RWPE1 (cell line): ENCODE results near the gene TANC1.

Experiments used
- CTCF ChIA-PET: fragments of 350-600 bp; sonication (Branson Sonifier 250); formaldehyde crosslinking; extraction: SDS; loops from one replicate; lab custom pipeline; 2021; lab: Yijun Ruan, JAX
- POLR2A ChIA-PET: fragments of 400-600 bp; formaldehyde crosslinking; extraction: SDS; loops from one replicate; lab custom pipeline; 2020; ENCODE audit warnings: antibody characterized with exemption; ENCODE audit not compliant: low non-redundant PET; lab: Yijun Ruan, JAX
- DNase-seq: peaks from one replicate; pipeline ENCODE4 v3.0.0; 2012; ENCODE audit warnings: low spot score
- H3K27ac ChIP-seq: fragments of 450-650 bp; 2 replicates; pipeline ENCODE4 v1.5.1; 2017
- TF ChIP-seq, protein P1 (sequence below): fragments of 450-650 bp; conservative IDR thresholded peaks from 2 replicates; pipeline ENCODE4 v1.5.1; 2017; ENCODE audit warnings: low read depth, mild to moderate bottlenecking

The TANC1 gene

DNA sequence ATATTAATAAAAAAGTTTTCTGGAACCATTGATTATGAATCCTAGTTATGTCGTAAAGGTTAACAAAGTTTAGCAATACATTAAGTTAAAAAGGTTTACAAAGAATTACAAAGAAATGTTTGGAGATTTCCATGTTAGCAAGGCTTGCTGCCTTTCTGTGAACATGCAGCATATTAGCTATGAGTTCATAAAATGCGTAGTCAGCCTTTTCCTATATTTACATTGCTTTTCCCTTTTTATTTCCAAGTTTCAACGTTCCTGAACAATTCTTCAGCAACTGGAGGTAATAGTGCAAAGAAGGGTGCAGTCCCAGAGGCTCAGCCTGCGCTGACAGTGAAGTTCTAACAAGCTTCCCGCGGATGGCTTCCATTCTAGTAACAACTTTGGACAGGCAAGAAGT lies 266.4 kb downstream of the TANC1 start:
- TF ChIP-seq, protein P1, sequence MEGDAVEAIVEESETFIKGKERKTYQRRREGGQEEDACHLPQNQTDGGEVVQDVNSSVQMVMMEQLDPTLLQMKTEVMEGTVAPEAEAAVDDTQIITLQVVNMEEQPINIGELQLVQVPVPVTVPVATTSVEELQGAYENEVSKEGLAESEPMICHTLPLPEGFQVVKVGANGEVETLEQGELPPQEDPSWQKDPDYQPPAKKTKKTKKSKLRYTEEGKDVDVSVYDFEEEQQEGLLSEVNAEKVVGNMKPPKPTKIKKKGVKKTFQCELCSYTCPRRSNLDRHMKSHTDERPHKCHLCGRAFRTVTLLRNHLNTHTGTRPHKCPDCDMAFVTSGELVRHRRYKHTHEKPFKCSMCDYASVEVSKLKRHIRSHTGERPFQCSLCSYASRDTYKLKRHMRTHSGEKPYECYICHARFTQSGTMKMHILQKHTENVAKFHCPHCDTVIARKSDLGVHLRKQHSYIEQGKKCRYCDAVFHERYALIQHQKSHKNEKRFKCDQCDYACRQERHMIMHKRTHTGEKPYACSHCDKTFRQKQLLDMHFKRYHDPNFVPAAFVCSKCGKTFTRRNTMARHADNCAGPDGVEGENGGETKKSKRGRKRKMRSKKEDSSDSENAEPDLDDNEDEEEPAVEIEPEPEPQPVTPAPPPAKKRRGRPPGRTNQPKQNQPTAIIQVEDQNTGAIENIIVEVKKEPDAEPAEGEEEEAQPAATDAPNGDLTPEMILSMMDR, result no peak
- no peak for DNase-seq
- ChIA-PET CTCF (no interaction called here), POLR2A (interaction anchor here (0.7 kb wide), 1 partner anchor 776 kb away, joined by 6 read pairs; no protein-coding TSS in a partner anchor)
- no peak overlapping the region for H3K27ac ChIP-seq

DNA sequence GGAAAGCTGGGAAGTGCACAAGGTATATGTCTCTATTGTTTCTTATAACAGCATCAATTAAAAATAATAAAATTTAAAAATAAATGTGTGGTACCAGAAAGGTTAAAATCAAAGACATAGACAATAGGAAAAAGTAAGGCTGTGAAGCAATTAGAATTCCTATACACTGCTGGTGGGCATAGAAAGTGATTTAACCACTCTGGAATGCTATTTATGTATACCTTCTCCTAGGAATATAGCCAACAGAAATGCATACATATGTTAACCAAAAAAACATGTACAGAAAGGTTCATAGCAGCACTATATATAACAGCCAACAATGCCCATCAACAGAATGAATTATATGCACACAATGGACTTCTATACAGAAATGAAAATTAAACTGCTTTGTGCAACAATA lies 275.1 kb downstream of the TANC1 start:
- CTCF ChIA-PET, result no interaction called here
- TF ChIP-seq, protein P1, result no peak

GRCh38 chr2:159246325-159246988 lies 278.0 kb downstream of the TANC1 start:
- no peak for DNase-seq
- ChIA-PET CTCF (interaction anchor here (0.6 kb wide), 1 partner anchor 127 kb away, joined by 4 read pairs; no protein-coding TSS in a partner anchor), POLR2A (no interaction called here)
- TF ChIP-seq, protein P1, result no peak
- H3K27ac ChIP-seq, result no peak overlapping the region

More for the DNA sequence above, 275.1 kb downstream of the TANC1 start:
- no peak for DNase-seq
- H3K27ac ChIP-seq, result no peak overlapping the region
- POLR2A ChIA-PET, result no interaction called here

GRCh38 chr2:159249990-159250715 lies 281.7 kb downstream of the TANC1 start:
- POLR2A ChIA-PET, result interaction anchor here (0.6 kb wide), 2 partner anchors 346 to 479 kb away, joined by 4 to 8 read pairs; no protein-coding TSS in a partner anchor
- TF ChIP-seq, protein P1, result no peak
- peak; percentile 73 for DNase-seq

DNA sequence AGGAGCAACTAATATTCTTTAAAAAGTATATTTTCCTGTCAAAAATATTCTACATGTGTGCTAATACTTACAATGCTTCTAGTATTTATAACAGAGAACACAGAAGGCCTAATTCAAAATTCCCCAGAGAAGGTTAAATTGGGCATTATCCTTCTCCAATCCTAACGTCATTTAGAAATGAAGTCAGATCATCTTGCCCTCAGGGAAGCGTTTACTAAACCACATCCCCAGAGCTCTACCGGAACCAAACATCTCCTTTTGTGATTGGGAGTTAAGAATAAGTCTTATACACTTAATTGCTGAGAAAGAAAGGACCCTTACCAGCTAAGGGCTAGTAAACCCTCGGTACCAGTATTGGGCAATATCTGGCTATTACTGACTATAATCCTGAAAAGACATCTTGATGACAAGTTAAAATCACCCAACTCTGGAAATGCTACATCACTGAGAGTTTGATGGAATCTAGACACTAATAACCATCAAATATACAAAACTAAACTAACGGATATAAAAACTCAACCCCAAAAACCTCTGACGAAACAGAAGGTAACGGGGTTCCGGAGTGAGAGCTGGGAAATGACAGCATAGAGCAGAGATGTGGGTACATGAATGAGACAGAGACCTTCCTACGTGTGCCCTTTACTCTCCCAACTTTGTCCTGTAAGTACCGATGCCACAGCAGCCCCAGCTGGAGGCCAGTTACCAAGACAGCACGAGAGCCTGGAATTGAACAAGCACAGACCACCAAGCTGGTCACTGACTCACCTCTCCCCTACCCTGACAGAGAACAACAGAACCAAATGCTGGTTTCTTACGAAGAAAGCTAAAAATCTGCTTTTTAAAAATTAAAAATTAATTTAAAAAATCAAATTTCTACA lies 283.1 kb downstream of the TANC1 start:
- no peak for DNase-seq
- TF ChIP-seq, protein P1, result no peak
- no peak overlapping the region for H3K27ac ChIP-seq
- ChIA-PET POLR2A (no interaction called here), CTCF (no interaction called here)

More at GRCh38 chr2:159249990-159250715, 281.7 kb downstream of the TANC1 start:
- CTCF ChIA-PET, result interaction anchor here (0.6 to 0.7 kb wide), 3 partner anchors 34 to 549 kb away, joined by 3 to 5 read pairs (median 4); no protein-coding TSS in a partner anchor
- peak overlapping the region; percentile 71 for H3K27ac ChIP-seq

GRCh38 chr2:159252905-159253304 lies 284.5 kb downstream of the TANC1 start:
- ChIA-PET CTCF (interaction anchor here (0.6 kb wide), 1 partner anchor 455 kb away, joined by 3 read pairs; no protein-coding TSS in a partner anchor), POLR2A (no interaction called here)
- TF ChIP-seq, protein P1, result no peak
- no peak for DNase-seq
- no peak overlapping the region for H3K27ac ChIP-seq
